OCI-M1 (cell line): ENCODE data around the gene DOCK3.
A peak's percentile ranks its signal among the peaks of the same experiment; 100 is the strongest.
"Not testable (repeated sequence)": the region's sequence is repeated elsewhere in the genome, so short reads cannot be mapped to it uniquely, and the experiment has no call there.

Experiments used
- DNase-seq: peaks from one replicate; lab custom pipeline; 2025; lab: John Stamatoyannopoulos, UW

The DOCK3 gene

GRCh38 chr3:51100536-51100851, 425.8 kb downstream of the DOCK3 start:
- no peak for DNase-seq

GRCh38 chr3:51102396-51102795, 427.7 kb downstream of the DOCK3 start:
- no peak for DNase-seq

- no peak for DNase-seq
Observed at GRCh38 chr3:51106242-51106876, 431.6 kb downstream of the DOCK3 start.

DNA sequence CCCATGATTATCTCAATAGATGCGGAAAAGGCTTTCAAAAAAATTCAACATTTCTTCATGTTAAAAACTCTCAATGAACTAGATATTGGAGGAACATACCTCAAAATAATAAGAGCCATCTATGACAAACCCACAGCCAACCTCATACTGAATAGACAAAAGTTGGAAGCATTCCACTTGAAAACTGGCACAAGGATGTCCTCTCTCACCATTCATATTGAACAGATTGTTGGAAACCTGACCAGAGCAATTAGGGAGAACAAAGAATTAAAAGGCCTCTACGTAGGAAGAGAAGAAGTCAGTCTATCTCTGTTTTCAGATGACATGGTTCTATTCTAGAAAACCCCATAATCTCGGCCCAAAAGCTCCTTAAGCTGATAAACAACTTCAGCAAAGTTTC, 435.9 kb downstream of the DOCK3 start:
- no peak for DNase-seq

GRCh38 chr3:51122944-51123343, 448.2 kb downstream of the DOCK3 start:
- no peak for DNase-seq

DNA sequence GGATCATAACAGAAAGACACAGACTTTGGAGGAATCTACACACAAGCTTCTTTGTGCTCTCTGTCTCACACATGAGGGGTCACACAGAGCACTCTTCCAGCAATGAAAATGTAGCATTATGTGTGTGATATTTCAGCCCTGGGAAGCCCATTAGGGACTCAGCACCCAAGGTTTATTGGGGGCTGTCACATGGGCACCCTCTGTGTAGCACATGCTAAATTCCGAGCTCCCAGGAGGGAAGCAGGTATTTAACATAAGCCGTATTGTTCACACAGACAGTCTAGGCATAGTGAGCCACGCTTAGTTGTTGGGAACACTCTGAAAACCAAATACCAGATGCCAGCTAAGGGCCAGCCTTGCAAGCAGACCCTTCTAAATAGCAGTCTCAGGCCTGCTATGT, 448.8 kb downstream of the DOCK3 start:
- DNase-seq, result no peak

DNA sequence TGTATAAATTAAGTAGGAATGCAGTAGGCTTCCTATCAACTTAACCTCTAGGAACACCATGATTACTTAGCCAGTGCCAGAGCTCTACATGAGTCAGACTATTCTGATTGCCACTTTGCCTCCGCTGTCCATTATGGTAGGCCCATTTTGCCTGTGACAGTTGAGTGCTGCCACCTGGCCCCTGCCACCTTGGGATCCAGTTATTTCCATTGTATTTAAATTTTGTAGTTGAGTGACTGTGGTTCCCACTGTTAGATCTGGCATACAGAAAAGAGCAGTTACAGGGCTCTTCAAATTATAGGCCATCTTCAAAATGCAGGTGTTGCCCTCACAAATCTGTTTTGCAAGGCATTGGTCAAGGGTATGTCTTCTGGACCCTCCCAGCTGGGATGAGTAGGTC, 456.9 kb downstream of the DOCK3 start:
- DNase-seq, result not testable (repeated sequence)

DNA sequence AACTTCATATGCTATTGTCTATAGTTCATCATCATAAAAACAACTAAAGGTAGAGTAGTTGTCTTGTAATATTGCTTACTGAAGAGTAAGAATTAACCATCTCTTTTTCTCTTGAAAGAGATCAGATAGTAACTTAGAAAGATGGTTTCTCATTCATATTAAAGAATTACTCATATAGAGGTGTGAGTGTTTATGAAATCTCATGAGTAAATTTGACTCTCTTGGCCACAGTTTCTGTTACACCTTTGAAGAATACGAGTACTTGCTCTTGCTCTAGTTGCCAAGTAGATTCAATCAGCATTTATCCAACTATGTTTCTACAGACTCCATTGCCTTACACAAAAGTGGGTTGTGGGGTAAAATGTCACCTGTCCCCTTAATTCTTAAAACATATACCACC, 463.0 kb downstream of the DOCK3 start:
- no peak for DNase-seq

- DNase-seq, result no peak
Observed at GRCh38 chr3:51139616-51140015, 464.9 kb downstream of the DOCK3 start.

DNA sequence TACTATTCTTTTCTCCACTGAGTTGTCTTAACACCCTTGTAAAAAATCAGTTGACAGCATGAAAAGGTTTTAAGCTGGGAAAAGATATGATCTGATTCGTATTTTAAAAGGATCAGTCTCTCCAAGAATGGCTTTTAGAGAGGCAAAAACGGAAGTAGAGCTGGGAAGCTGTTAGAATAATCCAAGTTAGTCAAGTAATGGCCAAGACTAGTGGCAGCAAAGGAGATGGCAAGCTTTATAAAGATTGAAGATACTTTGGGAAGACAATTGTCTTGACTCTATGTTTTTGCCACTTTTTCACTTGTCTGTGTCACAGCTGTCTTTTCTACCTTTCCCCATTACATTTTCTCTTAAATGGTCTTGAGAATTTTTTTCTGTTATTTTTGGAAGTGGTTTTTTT, 466.8 kb downstream of the DOCK3 start:
- peak; percentile 1 for DNase-seq

DNA sequence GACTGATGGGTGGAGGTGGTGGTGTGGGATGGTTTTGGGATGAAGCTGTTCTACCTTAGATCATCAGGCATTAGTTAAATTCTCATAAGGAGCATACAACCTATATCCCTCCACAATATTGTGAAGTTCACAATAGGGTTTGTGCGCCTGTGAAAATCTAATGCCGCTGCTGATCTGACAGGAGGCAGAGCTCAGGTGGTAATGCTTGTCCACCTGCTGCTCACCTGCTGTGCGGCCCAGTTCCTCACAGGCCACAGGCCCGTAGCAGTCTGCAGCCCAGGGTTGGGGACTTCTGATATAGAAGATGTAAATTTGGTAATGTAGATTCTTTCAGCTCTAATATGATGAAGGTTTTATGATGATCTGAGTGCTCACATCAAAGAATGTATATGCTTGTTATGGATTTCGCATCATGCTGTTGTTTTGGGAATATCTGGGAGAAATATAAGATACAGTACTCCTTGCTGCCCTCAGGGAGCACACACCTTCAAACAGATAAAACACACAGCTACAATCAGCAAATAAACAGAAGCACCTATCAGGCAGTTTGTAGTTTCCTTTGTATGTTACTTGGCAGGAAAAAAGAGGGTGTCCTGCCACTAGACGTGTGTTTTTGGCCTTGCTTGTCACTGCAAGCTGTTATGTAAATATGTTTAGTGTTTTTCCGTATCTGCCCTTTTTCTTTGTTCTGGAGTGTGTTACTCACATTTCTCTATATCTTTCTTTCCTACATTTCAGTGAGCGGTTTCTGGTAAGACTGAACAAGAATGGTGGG, 471.3 kb downstream of the DOCK3 start:
- DNase-seq, result no peak

GRCh38 chr3:51146781-51147180, 472.1 kb downstream of the DOCK3 start:
- no peak for DNase-seq

DNA sequence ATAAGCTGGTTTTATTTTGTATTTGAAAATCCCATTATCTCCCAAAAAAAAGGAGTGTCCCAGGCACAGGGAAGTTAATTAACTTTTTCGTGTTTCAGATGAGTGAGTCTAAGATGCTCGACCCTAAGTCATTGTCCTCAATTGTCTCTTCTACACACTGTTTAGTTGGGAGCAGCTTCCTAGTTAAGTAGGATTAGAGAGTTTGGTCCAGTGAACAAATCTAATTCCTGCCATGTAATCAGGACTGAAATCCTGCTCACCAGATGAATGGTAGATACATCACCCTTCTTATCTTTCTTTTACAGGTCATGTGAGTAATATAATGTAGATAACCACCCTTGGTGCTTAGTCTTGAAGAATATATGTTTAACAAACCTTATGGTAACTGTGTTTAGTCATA, 481.4 kb downstream of the DOCK3 start:
- no peak for DNase-seq

- DNase-seq, result no peak
Observed at GRCh38 chr3:51163051-51163450, 488.3 kb downstream of the DOCK3 start.

GRCh38 chr3:51173518-51174271, 499.0 kb downstream of the DOCK3 start:
- peak; percentile 0 for DNase-seq

DNA sequence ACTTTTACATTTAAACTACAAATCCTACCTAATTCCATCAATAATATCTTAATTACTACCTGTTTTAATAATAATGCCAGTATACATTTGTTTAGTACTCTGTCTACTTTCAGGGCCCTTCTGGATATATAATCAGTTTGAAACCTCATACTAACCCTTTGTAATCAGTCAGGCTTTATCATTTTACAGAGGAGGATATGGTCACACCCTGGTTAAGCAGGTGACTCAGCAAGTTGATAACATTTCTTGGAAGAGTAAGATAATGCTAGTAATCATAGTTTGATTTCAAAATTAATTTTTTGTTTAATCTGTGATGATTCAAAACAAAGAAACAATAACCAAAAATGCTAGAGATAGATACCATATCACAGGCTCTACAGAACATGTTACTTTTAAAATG, 502.2 kb downstream of the DOCK3 start:
- DNase-seq, result peak; percentile 2

GRCh38 chr3:51186446-51186845, 511.7 kb downstream of the DOCK3 start:
- not testable (repeated sequence) for DNase-seq

- no peak for DNase-seq
Observed at GRCh38 chr3:51190199-51190598, 515.5 kb downstream of the DOCK3 start.

- no peak for DNase-seq
Observed at GRCh38 chr3:51190827-51191226, 516.1 kb downstream of the DOCK3 start.

DNA sequence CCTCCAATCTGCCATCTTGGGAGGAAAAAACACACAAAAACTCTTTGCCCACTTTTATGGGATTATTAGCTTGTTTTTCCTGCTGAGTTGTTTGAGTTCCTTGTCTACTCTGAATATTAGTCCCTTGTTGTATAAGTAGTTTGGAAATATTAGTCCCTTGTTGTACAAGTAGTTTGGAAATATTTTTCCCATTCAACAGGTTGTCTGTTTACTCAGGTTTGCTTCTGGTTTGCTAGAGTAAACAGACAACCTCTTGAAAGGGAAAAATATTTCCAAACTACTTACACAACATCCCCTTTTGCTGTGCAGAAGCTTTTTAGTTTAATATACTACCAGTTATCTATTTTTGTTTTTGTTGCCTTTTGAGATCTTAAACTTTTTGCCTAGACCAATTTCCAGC, 517.0 kb downstream of the DOCK3 start:
- DNase-seq, result no peak

- DNase-seq, result no peak
Observed at GRCh38 chr3:51198477-51198876, 523.8 kb downstream of the DOCK3 start.

DNA sequence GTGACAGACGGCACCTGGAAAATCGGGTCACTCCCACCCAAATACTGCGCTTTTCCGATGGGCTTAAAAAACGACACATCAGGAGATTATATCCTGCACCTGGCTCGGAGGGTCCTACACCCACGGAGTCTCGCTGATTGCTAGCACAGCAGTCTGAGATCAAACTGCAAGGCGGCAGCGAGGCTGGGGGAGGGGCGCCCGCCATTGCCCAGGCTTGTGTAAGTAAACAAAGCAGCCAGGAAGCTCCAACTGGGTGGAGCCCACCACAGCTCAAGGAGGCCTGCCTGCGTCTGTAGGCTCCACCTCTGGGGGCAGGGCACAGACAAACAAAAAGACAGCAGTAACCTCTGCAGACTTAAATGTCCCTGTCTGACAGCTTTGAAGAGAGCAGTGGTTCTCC, 524.6 kb downstream of the DOCK3 start:
- not testable (repeated sequence) for DNase-seq

GRCh38 chr3:51216291-51216690, 541.6 kb downstream of the DOCK3 start:
- DNase-seq, result no peak
